ENCODE results near the gene ABCC8. TPM values are rescaled to one million over a fixed set of nuclear protein-coding genes. Genes with fewer than 3 reads are reported as not detected.
A peak's percentile ranks its signal among the peaks of the same experiment; 100 is the strongest.

ABCC8 gene
- total and polyA plus RNA-seq, 2 experiments from 2014 or later, result 2.0 to 3.4 TPM

DNA sequence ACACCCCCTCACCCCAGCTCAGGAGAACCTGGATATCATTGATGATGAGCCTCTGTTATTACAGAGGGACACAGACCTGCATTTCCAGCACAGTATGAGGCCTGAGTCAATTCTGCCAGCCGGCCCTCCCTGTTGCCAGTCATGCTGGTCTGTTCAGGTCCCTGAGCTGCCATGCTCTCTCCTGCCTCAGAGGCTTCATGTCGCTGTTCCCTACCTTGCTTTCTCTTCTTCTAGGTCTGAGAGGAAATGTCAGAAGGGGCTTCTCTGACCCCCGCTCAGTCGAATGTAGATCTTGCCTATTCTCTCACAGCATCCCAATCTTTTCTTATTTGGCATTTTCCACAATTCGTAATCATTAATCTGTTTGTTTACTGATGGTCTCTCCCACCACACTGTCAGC is 21.8 kb upstream of the ABCC8 start:
- Mint-ChIP-seq H3K27ac (no peak overlapping the region), H3K36me3 (ENCODE audit: low read depth) (no peaks in the 10 kb centered on the region), H3K9me3 (no peaks in the 10 kb centered on the region; the same call in 2 of the 3 replicates), H3K4me3 (no peak overlapping the region), H3K4me1 (peaks cover 6% of the 10 kb centered on the region), H3K27me3 (ENCODE audit: insufficient read depth, low read depth, poor library complexity) (peaks cover 15% of the 10 kb centered on the region)
- no peak overlapping the region for H3K4me2 ChIP-seq
- H3K36me3 ChIP-seq (ENCODE audit: insufficient read depth), result no peaks in the 10 kb centered on the region
- no peak overlapping the region for H3K27ac ChIP-seq (ENCODE audit: low read depth)
- H3F3A ChIP-seq (replicated peaks; ENCODE audit: low read depth), result no peaks in the 10 kb centered on the region
- H4K20me1 ChIP-seq (replicated peaks; ENCODE audit: insufficient read depth), result no peaks in the 10 kb centered on the region
- DNase-seq (ENCODE audit: low spot score) (peak; percentile 56), ATAC-seq (peak; percentile 93)
- no peaks in the 10 kb centered on the region for H3K27me3 ChIP-seq (ENCODE audit: insufficient read depth)
- H2AFZ ChIP-seq, result no peak overlapping the region
- H3K9me2 ChIP-seq (ENCODE audit: insufficient read depth), result no peaks in the 10 kb centered on the region
- no peaks in the 10 kb centered on the region for H3K4me1 ChIP-seq (ENCODE audit: insufficient read depth)
- no peaks in the 10 kb centered on the region for H3K79me2 ChIP-seq (replicated peaks; ENCODE audit: insufficient read depth)
- TF ChIP-seq ZNF331 (CRISPR knock-in tag; IDR thresholded peaks at IDR 0.05; ENCODE audit: low read depth) (no peak), JUNB (IDR thresholded peaks at IDR 0.05; ENCODE audit: unreplicated experiment) (no peak), STAT1 (IDR thresholded peaks at IDR 0.05; ENCODE audit: unreplicated experiment) (no peak), EZH2 (IDR thresholded peaks at IDR 0.05; ENCODE audit: low read depth, unreplicated experiment) (no peak)
- TF ChIP-seq, protein P1, sequence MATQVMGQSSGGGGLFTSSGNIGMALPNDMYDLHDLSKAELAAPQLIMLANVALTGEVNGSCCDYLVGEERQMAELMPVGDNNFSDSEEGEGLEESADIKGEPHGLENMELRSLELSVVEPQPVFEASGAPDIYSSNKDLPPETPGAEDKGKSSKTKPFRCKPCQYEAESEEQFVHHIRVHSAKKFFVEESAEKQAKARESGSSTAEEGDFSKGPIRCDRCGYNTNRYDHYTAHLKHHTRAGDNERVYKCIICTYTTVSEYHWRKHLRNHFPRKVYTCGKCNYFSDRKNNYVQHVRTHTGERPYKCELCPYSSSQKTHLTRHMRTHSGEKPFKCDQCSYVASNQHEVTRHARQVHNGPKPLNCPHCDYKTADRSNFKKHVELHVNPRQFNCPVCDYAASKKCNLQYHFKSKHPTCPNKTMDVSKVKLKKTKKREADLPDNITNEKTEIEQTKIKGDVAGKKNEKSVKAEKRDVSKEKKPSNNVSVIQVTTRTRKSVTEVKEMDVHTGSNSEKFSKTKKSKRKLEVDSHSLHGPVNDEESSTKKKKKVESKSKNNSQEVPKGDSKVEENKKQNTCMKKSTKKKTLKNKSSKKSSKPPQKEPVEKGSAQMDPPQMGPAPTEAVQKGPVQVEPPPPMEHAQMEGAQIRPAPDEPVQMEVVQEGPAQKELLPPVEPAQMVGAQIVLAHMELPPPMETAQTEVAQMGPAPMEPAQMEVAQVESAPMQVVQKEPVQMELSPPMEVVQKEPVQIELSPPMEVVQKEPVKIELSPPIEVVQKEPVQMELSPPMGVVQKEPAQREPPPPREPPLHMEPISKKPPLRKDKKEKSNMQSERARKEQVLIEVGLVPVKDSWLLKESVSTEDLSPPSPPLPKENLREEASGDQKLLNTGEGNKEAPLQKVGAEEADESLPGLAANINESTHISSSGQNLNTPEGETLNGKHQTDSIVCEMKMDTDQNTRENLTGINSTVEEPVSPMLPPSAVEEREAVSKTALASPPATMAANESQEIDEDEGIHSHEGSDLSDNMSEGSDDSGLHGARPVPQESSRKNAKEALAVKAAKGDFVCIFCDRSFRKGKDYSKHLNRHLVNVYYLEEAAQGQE (IDR thresholded peaks at IDR 0.05; ENCODE audit: unreplicated experiment), result no peak
- TF ChIP-seq, protein P2, sequence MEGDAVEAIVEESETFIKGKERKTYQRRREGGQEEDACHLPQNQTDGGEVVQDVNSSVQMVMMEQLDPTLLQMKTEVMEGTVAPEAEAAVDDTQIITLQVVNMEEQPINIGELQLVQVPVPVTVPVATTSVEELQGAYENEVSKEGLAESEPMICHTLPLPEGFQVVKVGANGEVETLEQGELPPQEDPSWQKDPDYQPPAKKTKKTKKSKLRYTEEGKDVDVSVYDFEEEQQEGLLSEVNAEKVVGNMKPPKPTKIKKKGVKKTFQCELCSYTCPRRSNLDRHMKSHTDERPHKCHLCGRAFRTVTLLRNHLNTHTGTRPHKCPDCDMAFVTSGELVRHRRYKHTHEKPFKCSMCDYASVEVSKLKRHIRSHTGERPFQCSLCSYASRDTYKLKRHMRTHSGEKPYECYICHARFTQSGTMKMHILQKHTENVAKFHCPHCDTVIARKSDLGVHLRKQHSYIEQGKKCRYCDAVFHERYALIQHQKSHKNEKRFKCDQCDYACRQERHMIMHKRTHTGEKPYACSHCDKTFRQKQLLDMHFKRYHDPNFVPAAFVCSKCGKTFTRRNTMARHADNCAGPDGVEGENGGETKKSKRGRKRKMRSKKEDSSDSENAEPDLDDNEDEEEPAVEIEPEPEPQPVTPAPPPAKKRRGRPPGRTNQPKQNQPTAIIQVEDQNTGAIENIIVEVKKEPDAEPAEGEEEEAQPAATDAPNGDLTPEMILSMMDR (conservative IDR thresholded peaks at IDR 0.05; ENCODE audit: low read depth in 2 of 2), result peak in 1 of 2 experiments; percentile 27; a peak in 3 of 4 replicates
- H3K4me3 ChIP-seq, result no peak overlapping the region

GRCh38 chr11:17498058-17498457 is 21.4 kb upstream of the ABCC8 start:
- Mint-ChIP-seq H3K27me3 (ENCODE audit: insufficient read depth, low read depth, poor library complexity) (peaks cover 15% of the 10 kb centered on the region), H3K4me3 (no peak overlapping the region), H3K9me3 (no peaks in the 10 kb centered on the region; the same call in 2 of the 3 replicates), H3K36me3 (ENCODE audit: low read depth) (no peaks in the 10 kb centered on the region), H3K4me1 (peaks cover 6% of the 10 kb centered on the region), H3K27ac (no peak overlapping the region)
- H3K4me1 ChIP-seq (ENCODE audit: insufficient read depth), result no peaks in the 10 kb centered on the region
- H3K27me3 ChIP-seq (ENCODE audit: insufficient read depth), result no peaks in the 10 kb centered on the region
- no peaks in the 10 kb centered on the region for H4K20me1 ChIP-seq (replicated peaks; ENCODE audit: insufficient read depth)
- H3K4me3 ChIP-seq, result no peak overlapping the region
- no peak overlapping the region for H2AFZ ChIP-seq
- ATAC-seq, result peak; percentile 77
- H3K4me2 ChIP-seq, result no peak overlapping the region
- DNase-seq (ENCODE audit: low spot score), result peak; percentile 40
- H3K9me2 ChIP-seq (ENCODE audit: insufficient read depth), result no peaks in the 10 kb centered on the region
- H3K79me2 ChIP-seq (replicated peaks; ENCODE audit: insufficient read depth), result no peaks in the 10 kb centered on the region
- no peaks in the 10 kb centered on the region for H3K36me3 ChIP-seq (ENCODE audit: insufficient read depth)
- H3F3A ChIP-seq (replicated peaks; ENCODE audit: low read depth), result no peaks in the 10 kb centered on the region
- H3K27ac ChIP-seq (ENCODE audit: low read depth), result no peak overlapping the region
- TF ChIP-seq ZNF331 (CRISPR knock-in tag; IDR thresholded peaks at IDR 0.05; ENCODE audit: low read depth), result no peak
- TF ChIP-seq, protein P2 (conservative IDR thresholded peaks at IDR 0.05; ENCODE audit: low read depth in 2 of 2), result peak in 1 of 2 experiments; percentile 19; a peak in 1 of 4 replicates
- TF ChIP-seq POLR2AphosphoS5 (IDR thresholded peaks at IDR 0.05; ENCODE audit: low read depth), result no peak
